Measurements from ENCODE around the gene SH3D19.

- no peak for TF ChIP-seq CTCF (conservative IDR thresholded peaks at IDR 0.05)
- TF ChIP-seq ZFX (IDR thresholded peaks at IDR 0.05) = no peak
Observed at GRCh38 chr4:151329217-151330007, 4.0 kb upstream of the SH3D19 start.
